Stomach (tissue), 4 donors: ENCODE data around the gene UMAD1.
"Not testable (repeated sequence)": the region's sequence is repeated elsewhere in the genome, so short reads cannot be mapped to it uniquely, and the experiment has no call there.

Experiments used
- CTCF ChIP-seq, 7 experiments: fragments of 450-650 bp in 4 of 7; fragments of 200-600 bp in 3 of 7; sonication (generic) in 3 of 7; IDR thresholded peaks; one replicate each; pipeline ENCODE4 v1.5.1; 2016 to 2019; ENCODE audit warnings: antibody characterized with exemption in 7 of 7, control low read depth in 2 of 7, mild to moderate bottlenecking in 1 of 7
- POLR2A ChIP-seq, 4 donors: fragments of 450-650 bp; IDR thresholded peaks; one replicate each; pipeline ENCODE4 v1.6.1; 2016; ENCODE audit warnings: antibody characterized with exemption in 4 of 4, control low read depth in 2 of 4, mild to moderate bottlenecking in 1 of 4, moderate library complexity in 1 of 4
- POLR2AphosphoS5 ChIP-seq, 3 donors: sonication (generic); formaldehyde crosslinking; IDR thresholded peaks; one replicate each; pipeline ENCODE4 v1.6.1; 2016; ENCODE audit warnings: antibody characterized with exemption in 3 of 3

DNA sequence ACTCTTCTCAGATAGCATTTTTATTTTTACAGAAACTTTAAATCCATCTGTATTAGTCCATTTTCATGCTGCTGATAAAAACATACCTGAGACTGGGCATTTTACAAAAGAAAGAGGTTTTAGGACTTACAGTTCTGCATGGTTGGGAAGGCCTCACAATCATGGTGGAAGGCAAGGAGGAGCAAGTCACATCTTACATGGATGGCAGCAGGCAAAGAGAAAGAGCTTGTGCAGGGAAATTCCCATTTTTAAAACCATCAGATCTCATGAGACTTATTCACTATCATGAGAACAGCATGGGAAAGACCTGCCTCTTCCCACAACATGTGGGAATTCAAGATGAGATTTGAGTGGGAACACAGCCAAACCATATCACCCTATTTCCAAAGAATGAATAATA, 184.7 kb downstream of the UMAD1 start:
- not testable (repeated sequence) for TF ChIP-seq CTCF, POLR2A, POLR2AphosphoS5 (IDR thresholded peaks at IDR 0.05)
